Bone marrow (tissue), 2 donors: ENCODE measurements around the gene NYAP2.

Source experiments
- DNase-seq, 2 donors: peaks; one replicate each; lab custom pipeline; 2025; lab: John Stamatoyannopoulos, UW

NYAP2 gene

GRCh38 chr2:225486236-225486635 lies 86.7 kb downstream of the NYAP2 start:
- DNase-seq = no peak

GRCh38 chr2:225487878-225488416 lies 88.4 kb downstream of the NYAP2 start:
- DNase-seq = no peak

GRCh38 chr2:225488743-225489142 lies 89.2 kb downstream of the NYAP2 start:
- DNase-seq = no peak

- DNase-seq = no peak
Observed at GRCh38 chr2:225493420-225494099, 94.0 kb downstream of the NYAP2 start.

- DNase-seq = no peak
Observed at GRCh38 chr2:225494100-225494459, 94.6 kb downstream of the NYAP2 start.

- DNase-seq = no peak
Observed at GRCh38 chr2:225495706-225496105, 96.2 kb downstream of the NYAP2 start.

GRCh38 chr2:225496568-225496967 lies 97.1 kb downstream of the NYAP2 start:
- DNase-seq = no peak

GRCh38 chr2:225497166-225497565 lies 97.7 kb downstream of the NYAP2 start:
- no peak for DNase-seq

- DNase-seq = no peak
Observed at GRCh38 chr2:225501022-225501421, 101.5 kb downstream of the NYAP2 start.

GRCh38 chr2:225502971-225503370 lies 103.5 kb downstream of the NYAP2 start:
- DNase-seq = no peak

- no peak for DNase-seq
Observed at GRCh38 chr2:225510796-225511195, 111.3 kb downstream of the NYAP2 start.

- DNase-seq = no peak
Observed at GRCh38 chr2:225512469-225512868, 113.0 kb downstream of the NYAP2 start.

- DNase-seq = no peak
Observed at GRCh38 chr2:225512876-225513540, 113.5 kb downstream of the NYAP2 start.

GRCh38 chr2:225515033-225515432 lies 115.5 kb downstream of the NYAP2 start:
- no peak for DNase-seq

GRCh38 chr2:225526760-225527390 lies 127.4 kb downstream of the NYAP2 start:
- DNase-seq = no peak

GRCh38 chr2:225531559-225531958 lies 132.0 kb downstream of the NYAP2 start:
- no peak for DNase-seq

- DNase-seq = no peak
Observed at GRCh38 chr2:225532096-225532495, 132.6 kb downstream of the NYAP2 start.

GRCh38 chr2:225534037-225534436 lies 134.5 kb downstream of the NYAP2 start:
- no peak for DNase-seq

- no peak for DNase-seq
Observed at GRCh38 chr2:225534697-225535096, 135.2 kb downstream of the NYAP2 start.

- no peak for DNase-seq
Observed at GRCh38 chr2:225536036-225536435, 136.5 kb downstream of the NYAP2 start.

- DNase-seq = no peak
Observed at GRCh38 chr2:225543626-225544025, 144.1 kb downstream of the NYAP2 start.

- DNase-seq = no peak
Observed at GRCh38 chr2:225556461-225556860, 157.0 kb downstream of the NYAP2 start.

- DNase-seq = no peak
Observed at GRCh38 chr2:225558399-225559071, 159.0 kb downstream of the NYAP2 start.
